Measurements from ENCODE around the gene ANGPTL1.

ANGPTL1 gene, protein sequence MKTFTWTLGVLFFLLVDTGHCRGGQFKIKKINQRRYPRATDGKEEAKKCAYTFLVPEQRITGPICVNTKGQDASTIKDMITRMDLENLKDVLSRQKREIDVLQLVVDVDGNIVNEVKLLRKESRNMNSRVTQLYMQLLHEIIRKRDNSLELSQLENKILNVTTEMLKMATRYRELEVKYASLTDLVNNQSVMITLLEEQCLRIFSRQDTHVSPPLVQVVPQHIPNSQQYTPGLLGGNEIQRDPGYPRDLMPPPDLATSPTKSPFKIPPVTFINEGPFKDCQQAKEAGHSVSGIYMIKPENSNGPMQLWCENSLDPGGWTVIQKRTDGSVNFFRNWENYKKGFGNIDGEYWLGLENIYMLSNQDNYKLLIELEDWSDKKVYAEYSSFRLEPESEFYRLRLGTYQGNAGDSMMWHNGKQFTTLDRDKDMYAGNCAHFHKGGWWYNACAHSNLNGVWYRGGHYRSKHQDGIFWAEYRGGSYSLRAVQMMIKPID

DNA sequence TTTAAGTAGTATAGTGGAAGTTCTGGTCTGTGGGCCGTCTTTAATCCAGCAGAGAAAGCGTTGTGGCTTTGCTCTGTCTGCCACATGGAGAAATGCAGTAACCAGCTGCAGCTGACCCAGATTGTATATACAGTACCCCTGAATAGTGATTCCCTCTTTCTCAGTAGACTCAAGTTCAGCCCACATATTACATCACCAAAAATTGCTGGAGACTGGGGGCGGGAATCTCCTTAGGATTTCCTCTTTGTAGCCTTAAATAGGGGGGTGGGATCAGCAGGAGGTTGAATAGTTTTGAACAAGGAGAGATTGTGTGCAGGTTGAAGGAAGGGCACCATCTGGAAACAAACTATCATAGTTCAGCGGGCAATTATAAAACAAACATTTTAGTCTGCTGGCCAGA lies at the start of gene ANGPTL1:
ANGPTL1 (minus strand) TSS at position 134 of the 400 bp plus-strand sequence. CDS start 5,301 bp downstream, outside the sequence.
- DNase-seq: no peak

DNA sequence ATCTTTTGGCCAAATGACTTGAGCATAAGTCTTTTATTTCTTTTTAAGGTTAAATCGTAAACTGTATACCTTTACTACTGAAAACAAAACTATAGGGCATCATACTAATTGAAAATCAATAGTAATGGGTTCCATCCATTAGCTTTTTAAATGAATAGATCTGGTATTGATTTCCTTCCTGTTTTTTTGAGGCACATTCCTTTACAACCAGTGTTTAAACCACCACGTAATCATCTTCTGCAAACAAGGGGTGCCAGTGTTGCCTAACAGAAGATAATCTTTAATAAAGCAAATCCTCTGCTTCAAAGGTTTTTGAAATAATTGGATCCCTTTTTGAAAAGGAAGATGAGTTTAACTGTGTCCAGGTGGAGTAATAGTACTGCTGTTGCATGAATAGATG lies 48.7 kb upstream of the ANGPTL1 start:
- no peak for DNase-seq

DNA sequence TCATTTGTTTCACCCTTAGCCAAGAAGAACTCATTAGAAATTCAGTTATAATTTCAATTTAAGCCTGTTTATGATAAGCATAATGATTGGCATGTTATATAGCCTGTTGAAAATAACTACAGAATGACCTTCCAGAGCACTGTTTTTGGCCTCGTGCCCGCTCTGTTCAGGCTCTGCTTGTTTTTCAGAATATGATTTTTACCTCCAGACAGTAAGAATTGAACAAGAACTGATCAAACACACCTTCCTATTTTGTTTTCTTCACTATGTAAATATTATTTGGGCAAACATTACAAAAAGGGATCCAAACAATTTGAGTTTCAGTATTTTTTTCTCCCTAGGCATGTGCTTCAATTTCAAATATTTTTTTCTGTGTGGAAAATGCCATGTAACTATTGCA lies 48.1 kb upstream of the ANGPTL1 start:
- no peak for DNase-seq

DNA sequence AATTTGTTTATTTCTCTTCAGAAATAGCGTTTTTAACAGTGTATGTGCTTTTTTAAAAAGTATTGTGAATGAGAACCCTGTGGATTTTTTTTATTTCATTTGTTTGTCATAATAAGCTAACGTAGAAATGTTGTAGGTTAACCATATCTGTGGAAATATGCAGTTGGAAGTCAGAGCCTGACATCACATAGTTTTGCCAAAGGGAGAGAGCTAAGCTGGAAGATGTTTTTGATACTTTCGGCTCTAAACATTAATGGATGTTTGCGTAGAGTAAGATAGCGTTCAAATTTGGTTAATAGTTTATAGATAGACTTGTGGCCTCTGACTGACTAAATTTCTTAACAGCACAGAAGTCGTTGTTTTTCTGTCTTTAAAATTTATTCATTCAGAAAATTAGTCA lies 47.4 kb upstream of the ANGPTL1 start:
- DNase-seq: no peak

DNA sequence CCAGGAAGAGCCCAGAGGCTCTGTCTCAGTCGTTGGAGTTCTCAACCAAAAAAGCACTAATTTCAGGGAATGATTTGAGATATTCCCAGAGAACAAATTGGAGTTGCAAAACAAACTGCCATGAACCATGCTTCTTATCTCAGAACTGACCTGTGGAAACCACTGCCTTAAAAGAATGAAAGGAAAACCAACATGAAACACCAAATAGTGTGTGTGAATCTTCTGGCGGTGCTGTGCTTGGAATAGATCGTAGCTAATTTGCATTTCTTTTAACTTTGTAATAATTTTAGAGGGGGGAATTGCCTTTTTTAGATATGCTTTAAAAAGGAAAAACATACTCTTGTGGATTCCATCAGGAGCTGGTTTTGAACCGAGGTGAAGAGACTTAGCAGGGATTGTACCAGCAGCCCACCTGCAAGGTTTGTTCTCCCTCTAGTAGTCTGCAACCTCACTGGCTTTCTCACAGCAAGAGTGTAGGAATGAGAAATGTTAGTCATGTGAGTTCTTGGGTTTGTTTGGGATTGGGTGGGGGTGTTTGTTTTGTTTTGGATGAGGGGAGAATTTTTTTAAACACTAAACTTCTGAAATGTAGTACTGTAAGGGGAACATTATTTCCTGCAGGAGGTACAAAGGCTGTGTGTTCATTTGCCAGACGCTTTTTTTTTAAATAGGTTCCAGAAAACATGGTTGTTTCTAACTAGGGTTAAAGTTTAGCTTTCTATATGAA lies 45.7 kb upstream of the ANGPTL1 start:
- no peak for DNase-seq

DNA sequence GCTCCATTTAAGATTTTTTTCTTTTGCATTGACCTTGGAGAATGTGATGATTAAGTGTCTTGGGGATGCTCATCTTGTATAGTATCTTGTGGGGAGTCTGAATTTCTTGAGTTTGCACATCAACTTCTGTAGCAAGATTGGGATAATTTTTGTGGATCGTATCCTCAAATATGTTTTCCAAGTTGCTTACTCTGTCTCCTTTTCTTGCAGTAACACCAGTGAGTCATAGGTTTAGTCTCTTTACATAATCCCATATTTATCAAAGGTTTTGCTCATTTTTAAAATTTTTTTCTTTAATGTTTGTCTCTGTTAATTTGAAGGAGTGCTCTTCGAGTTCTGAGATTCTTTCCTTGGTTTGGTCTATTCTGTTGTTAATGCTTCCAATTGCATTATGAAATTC lies 41.7 kb upstream of the ANGPTL1 start:
- no peak for DNase-seq

DNA sequence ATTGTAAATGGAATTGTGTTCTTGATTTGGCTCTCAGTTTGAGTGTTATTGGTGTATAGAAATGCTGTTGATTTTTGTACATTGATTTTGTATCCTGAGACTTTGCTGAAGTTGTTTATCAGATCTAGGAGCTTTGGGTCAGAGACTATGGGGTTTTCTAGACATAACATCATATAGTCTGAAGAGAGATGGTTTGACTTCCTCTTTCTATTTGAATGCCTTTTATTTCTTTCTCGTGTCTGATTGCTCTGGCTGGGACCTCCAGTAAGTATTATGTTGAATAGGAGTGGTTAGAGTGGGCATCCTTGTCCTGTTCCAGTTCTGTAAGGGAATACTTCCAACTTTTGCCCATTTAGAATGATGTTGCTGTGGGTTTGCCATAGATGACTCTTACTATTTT lies 39.1 kb upstream of the ANGPTL1 start:
- DNase-seq: no peak

DNA sequence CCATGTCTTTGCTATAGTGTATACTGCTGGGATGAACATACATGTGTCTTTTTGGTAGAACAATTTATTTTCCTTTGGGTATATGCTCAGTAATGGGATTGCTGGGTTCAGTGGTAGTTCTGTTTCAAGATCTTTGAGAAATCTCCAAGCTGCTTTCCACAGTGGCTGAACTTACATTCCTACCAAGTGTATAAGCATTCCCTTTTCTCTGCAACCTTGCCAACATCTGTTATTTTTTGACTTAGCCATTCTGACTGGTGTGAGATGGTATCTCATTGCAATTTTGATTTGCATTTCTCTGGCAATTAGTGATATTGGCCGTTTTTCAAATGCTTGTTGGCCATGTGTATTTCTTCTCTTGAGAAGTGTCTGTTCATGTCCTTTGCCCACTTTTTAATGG lies 37.5 kb upstream of the ANGPTL1 start:
- DNase-seq: no peak

DNA sequence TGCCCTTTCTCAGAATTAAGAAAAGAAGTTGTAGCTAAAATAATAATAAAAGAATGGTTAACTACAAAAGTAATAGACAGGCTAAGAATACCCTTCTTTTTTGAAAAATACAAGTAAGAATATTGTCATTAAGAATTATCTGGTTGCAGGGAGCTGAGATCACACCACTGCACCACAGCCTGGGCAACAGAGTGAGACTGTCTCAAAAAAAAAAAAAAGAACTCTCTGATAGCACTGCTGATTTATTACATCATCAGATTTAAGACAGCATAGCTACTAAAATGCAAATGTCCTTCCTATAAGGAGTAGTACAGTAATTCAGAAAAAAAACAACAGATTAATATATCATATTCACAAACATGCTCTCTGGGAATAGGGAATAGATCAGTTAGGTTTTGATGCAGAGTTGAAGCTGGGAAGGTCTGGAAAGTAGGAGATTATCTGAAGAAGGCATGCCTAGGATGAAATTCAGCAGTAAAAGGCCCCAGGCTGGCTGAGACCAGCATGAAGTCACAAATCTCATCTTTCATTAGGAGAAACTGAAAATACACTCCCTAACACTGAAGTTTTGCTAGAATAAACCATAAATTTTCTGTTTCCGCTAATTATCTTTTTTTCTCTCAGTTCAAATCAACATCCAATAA lies 30.7 kb upstream of the ANGPTL1 start:
- no peak for DNase-seq

DNA sequence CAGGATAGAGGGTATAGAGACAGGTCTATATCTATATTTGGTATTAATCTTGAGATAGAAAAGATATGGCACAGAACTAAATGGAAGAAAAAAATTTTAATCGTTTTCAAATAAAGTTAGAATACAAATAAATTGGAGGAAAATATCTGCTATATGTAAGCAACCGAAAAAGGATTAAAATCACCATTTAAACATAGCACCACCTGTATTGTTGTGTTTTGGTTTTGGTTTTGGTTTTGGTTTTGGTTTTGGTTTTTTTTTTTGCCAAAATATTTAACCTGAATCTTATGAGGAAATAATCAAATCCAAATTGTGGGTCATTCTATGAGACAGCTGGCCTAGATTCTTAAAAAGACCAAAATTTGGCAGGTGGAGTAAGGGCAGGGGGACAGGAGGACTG lies 28.5 kb upstream of the ANGPTL1 start:
- no peak for DNase-seq

DNA sequence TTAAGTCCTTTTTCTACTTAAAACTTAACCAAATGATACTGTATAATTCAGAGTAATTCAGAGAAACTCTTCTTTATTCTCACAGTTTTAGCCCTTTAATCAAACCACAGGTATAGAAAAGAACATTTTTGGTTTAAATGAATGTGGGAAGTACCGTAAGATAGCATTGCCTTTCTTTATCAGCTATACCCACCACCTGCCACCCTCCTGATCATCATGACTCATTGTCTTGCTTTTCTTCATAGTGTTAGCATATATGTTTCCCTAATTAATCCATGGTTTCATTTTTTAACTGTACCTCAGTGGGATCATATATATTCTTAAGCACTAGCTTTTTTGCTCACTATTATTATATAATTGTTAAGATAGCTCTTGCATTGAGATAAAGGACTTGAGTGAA lies 27.5 kb upstream of the ANGPTL1 start:
- DNase-seq: no peak

DNA sequence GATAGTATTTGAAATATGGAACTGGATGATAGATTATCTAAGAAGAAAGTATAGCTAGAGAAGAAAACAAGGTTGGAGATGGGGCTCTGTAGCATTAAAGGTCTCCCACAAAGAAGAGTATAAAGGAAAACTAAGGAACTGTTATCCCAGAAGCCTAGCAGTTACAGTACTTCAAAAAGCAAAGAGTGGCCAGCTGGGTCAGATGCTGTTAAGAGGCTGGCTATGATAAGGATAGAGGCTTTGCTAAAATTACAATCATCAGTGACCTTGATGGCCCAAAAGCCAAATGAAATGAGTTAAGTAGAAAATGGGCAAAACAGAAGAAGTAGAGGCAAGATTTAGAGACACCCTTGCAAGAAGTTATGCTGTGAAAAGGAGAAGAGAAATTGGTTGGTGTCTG lies 25.1 kb upstream of the ANGPTL1 start:
- no peak for DNase-seq

DNA sequence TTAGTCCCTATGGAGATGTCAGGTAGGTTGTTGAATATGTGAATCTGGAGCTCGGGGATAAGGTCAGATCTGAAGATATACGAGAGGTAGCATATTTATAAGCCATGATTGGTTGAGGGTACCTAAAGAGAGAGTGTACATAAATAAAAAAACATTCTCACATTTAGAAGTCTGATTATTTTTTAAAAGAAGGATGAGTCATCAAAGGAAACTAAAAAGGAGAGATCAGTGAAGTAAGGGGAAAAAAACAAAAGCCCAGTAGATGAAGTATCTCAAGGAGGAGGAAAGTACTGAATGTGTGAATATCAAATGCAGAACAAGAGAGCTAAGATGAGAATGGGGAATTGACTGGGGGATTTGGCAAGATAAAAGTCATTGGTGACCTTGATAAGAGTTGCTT lies 15.7 kb upstream of the ANGPTL1 start:
- DNase-seq: no peak

DNA sequence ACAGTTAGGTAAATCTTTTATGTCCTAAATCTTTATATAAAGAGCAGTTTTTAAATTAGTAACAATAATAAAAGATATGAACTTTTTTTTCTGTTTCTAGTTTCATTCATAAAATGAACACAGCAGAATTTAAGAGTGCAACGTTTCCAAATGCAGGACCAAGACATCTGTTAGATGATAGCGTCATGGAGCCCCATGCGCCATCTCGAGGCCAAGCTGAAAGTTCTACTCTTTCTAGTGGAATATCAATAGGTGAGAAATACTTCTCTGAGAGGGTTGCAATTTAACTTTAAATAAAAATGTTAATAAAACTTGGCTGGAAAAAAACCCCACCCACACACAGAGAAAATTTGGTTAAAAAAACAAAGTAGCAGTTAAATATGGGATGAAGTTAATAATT lies 15.0 kb upstream of the ANGPTL1 start:
- DNase-seq: no peak

DNA sequence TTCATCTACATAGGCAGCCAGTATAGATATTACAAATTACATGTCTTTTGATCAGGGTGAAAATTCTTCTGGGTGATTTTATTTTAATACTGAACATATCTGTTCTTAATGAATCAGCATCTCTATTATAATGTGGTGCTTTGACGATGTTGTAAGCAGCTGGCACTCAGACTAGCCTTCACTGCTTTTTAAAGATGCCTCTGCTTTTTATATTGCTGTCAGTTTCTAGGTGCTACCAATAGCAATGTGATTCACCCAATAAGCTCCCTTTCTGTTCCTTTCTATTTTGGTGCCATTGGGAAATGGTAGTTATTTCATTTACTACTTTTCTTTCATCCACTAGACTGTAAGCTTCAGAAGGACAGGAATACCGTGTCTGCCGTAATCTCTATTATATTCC lies 11.1 kb upstream of the ANGPTL1 start:
- no peak for DNase-seq

DNA sequence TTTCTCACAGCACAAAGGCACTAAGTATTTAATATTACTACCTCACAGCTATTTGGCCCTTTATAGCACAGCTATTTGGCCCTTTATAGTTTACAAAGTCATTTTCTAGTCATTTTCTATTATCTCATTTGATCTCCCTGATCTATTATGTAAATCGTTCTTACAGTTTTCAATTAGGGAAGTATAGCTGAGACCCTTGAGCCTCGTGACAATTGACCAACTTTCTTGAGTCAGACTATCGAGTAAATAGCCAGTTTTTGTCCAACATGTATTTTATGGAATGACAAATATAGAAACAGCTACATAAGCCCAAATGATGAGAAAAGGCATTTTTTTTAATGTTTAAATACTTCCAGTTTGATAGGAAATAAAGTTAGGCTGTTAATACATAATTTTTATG lies 7.0 kb upstream of the ANGPTL1 start:
- no peak for DNase-seq

DNA sequence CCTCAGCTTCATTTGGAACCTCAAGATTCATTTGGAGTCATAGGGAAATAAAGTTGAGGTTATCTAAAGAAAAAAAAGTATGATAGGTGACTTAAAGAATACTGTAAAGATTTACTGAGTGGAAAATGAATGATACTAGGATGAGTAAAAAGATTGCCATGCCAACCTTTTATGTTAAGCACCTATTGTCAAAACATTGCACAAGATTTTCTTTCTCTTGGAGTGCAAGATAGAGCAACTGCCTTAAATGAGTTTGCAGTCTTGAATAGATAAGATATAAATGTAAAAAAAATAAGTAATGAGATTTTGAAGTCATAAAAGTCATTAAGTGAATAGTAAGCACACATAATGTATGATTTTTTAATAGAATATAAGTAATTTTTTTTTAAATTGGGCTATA lies 5.1 kb upstream of the ANGPTL1 start:
- DNase-seq: no peak

DNA sequence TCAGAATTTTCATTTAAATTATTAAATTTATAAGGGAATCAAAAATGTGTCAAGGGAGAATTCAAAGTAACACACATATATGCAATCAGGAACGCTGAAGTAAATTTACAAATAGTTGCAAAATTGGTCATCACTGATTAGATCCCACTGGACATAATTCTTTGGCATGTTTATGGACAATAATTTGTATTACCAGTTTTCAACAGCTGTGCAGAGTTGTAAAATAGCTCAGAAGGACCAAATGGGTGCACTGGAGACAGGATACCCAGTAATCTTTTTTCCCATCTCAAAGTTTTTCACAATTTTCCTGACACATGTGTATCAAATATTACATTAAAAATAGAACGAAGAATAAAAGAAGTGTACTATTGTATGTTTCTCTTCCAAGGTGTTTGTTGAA lies 4.1 kb upstream of the ANGPTL1 start:
- DNase-seq: no peak

DNA sequence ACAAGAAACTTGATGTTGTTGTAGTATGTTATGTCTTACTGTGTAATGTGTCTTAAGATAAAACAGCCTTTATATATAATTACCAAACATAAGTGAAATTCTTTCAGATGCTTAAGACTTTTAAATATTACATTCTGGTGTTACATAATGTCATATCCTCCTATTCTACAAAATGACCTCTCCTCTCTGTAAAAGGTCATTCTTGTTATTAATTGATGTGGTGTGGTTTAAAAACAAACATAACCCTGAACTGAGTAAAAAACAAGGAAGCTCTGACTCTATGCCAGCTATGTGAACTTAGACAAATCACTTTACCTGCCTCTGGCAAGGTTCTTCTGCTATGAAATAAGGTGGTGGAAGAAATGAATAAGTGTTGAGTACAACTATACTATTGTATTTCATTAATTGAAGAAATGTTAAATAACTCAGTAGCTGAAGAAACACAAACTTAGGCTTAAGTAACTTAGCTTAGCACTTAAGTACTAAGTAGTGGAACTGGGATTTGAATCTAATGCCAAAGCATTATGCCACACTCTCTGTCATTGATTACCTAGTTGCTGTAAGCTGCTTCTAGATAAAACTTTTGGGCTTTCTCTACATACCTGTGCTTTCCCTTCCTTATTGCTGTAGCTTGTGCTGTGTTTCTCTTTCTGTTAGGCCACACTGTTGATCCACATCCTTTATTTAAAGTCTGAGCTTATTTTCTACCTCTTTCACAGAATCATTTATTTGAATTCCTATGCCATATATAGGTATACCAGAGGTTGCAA lies 859 bp upstream of the ANGPTL1 start:
- no peak for DNase-seq

DNA sequence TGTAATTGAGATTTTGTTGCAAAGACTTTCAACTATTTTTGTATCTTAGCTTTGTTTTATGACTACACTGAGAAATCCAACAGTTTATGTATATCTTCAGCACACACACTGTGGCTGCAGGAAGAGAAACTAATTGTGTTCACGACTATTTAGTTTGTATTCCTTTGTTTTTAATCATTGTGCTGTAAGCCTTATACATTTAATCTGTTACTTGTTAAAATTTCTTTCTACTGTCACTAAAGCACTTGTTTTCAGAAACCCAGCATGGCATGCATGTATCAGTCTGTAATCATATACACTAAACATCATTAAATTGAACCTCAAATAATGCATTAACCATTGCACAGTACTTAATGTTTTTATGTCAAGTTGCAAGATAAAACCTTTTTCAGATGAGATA lies 656 bp downstream of the ANGPTL1 start:
- no peak for DNase-seq

DNA sequence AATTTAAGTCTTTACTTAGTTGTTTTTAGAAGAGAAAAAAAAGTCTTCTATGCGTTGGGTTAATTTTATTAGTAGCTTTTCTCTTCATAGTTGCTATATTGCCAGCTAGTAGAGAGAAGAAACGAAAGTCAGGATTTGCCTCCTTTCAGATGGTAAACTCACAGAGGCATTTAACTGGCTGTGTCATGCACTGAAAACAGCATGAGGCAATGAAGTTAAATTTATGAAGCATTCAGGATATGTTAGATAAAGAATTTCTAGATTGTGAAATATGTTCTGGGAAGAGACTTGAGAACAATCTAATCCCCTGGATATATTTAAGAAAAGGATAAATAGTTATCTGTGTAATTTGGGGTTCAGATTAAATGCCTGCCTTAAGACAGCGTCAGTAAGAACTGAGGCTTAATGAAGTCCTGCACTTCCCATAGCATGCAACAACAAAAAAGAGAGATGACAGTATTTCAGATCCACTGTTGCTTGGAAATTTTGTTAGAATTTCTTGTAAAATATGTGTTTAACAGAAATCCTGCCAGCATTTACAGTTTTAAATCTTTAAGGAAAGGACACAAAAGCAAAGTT lies 1.7 kb downstream of the ANGPTL1 start:
- no peak for DNase-seq

DNA sequence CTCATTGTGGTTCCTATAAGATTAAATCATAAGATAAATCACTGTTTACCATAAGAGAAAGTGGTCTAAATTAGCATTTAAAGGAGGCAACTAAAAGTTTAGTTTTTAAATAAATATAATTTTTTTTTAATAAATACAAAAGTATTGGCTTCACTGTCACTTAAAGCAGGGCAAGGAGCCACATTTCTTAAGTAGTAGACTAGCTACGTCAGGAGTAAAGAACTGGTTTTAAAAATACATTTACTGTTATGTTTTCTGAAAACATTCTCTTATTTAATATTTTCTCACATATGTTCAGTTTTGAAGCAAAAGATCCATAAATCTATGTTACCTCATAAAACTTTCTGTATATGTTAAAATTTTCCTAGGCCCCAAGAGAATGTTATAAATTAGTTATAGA lies 2.2 kb downstream of the ANGPTL1 start:
- no peak for DNase-seq

DNA sequence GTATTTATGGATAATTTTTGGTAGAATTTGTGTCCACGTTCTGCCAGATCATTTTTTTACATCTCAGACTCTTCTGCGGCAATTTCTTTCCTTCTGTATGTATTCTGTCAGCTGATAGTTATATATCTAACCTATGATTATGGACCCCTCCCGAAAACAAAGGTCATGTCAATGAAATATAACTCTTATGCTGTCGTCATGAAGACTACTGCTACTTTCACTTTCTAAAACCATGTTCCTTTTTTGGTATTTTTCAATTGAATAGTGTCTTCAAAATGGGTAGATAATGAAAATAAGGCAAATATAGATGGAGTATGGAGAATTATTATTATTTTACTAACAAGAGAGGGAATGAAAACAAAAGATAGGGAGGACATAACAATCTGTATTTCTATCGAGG lies 3.2 kb downstream of the ANGPTL1 start:
- peak in 1 of 2 experiments; percentile 7 for DNase-seq
